ENCODE measurements around the gene ANLN.
"Not testable (repeated sequence)": the region's sequence is repeated elsewhere in the genome, so short reads cannot be mapped to it uniquely, and the experiment has no call there.

ANLN gene

DNA sequence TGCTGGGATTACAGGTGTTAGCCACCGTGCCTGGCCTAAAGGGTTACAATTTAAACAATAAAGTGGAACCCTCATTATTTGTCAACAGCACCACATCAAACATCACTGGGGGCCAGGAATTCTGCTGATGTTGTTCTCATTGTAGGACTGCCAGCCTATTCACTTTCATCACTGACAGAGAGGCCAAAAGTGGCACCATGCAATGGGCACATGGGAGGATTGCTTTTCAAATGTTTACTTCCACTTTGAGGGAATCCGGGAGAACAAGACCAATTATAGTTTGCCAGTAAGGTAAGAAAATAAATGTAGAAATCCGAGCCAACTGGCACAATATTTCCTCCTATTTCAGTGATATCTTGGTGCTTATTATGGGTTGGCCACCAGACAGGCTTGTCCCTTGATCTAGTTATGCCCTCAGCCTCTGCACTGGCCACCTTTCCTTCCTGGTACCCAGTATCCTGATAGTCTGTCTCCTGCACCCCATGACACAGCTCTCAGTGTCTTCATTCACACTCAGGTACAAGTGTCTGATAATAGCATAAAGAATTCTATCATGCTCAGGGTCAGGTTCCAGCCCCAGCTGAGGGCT is 82.6 kb downstream of the ANLN start:
- H3K27ac Mint-ChIP-seq: no peak overlapping the region
- H3K4me1 Mint-ChIP-seq (ENCODE audit: low read depth): peaks cover 24% of the 10 kb centered on the region
- no peak for DNase-seq (ENCODE audit: low spot score)
- H3K9me3 Mint-ChIP-seq: no peaks in the 10 kb centered on the region
- H3K4me3 Mint-ChIP-seq: no peak overlapping the region
- H3K36me3 Mint-ChIP-seq (ENCODE audit: low read depth): no peaks in the 10 kb centered on the region
- no peaks in the 10 kb centered on the region for H3K27me3 Mint-ChIP-seq (ENCODE audit: low read depth)

GRCh38 chr7:36473454-36474282 is 84.0 kb downstream of the ANLN start:
- Mint-ChIP-seq H3K4me1 (ENCODE audit: low read depth) (peaks cover 24% of the 10 kb centered on the region), H3K27ac (peak overlapping the region; percentile 37), H3K27me3 (ENCODE audit: low read depth) (no peaks in the 10 kb centered on the region), H3K4me3 (no peak overlapping the region), H3K9me3 (peaks cover under 1% of the 10 kb centered on the region), H3K36me3 (ENCODE audit: low read depth) (no peaks in the 10 kb centered on the region)
- DNase-seq (ENCODE audit: low spot score): no peak

- Mint-ChIP-seq H3K27me3 (ENCODE audit: low read depth) (no peaks in the 10 kb centered on the region), H3K4me1 (ENCODE audit: low read depth) (peaks cover 24% of the 10 kb centered on the region), H3K9me3 (peaks cover 8% of the 10 kb centered on the region), H3K36me3 (ENCODE audit: low read depth) (no peaks in the 10 kb centered on the region), H3K27ac (peak overlapping the region; percentile 54), H3K4me3 (peak overlapping the region; percentile 30)
- DNase-seq (ENCODE audit: low spot score): peak; percentile 13
Observed at GRCh38 chr7:36474283-36475010, 84.8 kb downstream of the ANLN start.

- peak overlapping the region; percentile 30 for H3K4me3 Mint-ChIP-seq
- H3K27ac Mint-ChIP-seq: no peak overlapping the region
- peaks cover 5% of the 10 kb centered on the region for H3K36me3 Mint-ChIP-seq (ENCODE audit: low read depth)
- no peaks in the 10 kb centered on the region for H3K27me3 Mint-ChIP-seq (ENCODE audit: low read depth)
- peaks cover 13% of the 10 kb centered on the region for H3K9me3 Mint-ChIP-seq
- DNase-seq (ENCODE audit: low spot score): no peak
- peaks cover 22% of the 10 kb centered on the region for H3K4me1 Mint-ChIP-seq (ENCODE audit: low read depth)
Observed at GRCh38 chr7:36475011-36475342, 85.3 kb downstream of the ANLN start.

- H3K4me3 Mint-ChIP-seq: no peak overlapping the region
Observed at GRCh38 chr7:36475381-36475780, 85.7 kb downstream of the ANLN start.

DNA sequence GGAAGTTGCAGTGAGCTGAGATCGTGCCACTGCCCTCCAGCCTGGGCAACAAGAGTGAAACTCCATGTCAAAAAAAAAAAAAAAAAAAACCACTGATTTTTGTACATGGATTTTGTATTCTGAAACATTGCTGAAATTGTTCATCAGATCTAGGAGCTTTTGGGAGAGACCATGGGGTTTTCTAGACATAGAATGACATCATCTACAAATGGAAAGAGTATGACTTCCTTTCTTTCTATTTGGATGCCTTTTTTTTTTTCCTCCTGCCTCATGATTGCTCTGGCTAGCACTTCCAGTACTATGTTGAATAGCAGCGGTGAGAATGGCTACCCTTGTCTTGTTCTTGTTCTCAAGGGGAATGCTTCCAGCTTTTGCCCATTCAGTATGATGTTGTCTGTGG is 89.1 kb downstream of the ANLN start:
- H3K27ac Mint-ChIP-seq: no peak overlapping the region
- no peak for DNase-seq (ENCODE audit: low spot score)
- H3K9me3 Mint-ChIP-seq: peaks cover 31% of the 10 kb centered on the region
- H3K4me1 Mint-ChIP-seq (ENCODE audit: low read depth): peaks cover 15% of the 10 kb centered on the region
- H3K4me3 Mint-ChIP-seq: no peak overlapping the region
- peaks cover 9% of the 10 kb centered on the region for H3K36me3 Mint-ChIP-seq (ENCODE audit: low read depth)
- H3K27me3 Mint-ChIP-seq (ENCODE audit: low read depth): no peaks in the 10 kb centered on the region

More at GRCh38 chr7:36475381-36475780, 85.7 kb downstream of the ANLN start:
- Mint-ChIP-seq H3K27me3 (ENCODE audit: low read depth) (no peaks in the 10 kb centered on the region), H3K4me1 (ENCODE audit: low read depth) (peaks cover 19% of the 10 kb centered on the region), H3K27ac (no peak overlapping the region), H3K36me3 (ENCODE audit: low read depth) (peaks cover 6% of the 10 kb centered on the region), H3K9me3 (peaks cover 17% of the 10 kb centered on the region)
- DNase-seq (ENCODE audit: low spot score): peak; percentile 25

DNA sequence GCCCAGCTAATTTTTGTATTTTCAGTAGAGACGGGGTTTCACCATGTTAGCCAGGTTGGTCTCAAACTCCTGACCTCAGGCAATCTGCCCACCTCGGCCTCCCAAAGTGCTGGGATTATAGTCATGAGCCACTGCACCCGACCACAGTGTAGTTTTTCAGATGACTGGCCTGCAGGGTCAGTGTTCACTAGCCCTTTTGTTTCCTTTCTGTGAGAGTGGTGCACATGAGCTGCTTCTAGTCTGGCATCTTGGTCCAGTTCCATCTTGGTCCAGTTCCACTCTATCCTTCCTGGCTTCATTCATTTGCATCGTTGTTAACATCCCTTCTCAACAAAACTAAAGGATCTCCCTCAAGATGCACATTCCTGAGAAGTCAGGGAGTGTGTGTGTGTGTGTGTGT is 94.2 kb downstream of the ANLN start:
- Mint-ChIP-seq H3K9me3 (peaks cover 32% of the 10 kb centered on the region), H3K36me3 (ENCODE audit: low read depth) (peaks cover 11% of the 10 kb centered on the region)
- not testable (repeated sequence) for H3K4me1 Mint-ChIP-seq (ENCODE audit: low read depth); H3K4me3 Mint-ChIP-seq; H3K27ac Mint-ChIP-seq; H3K27me3 Mint-ChIP-seq (ENCODE audit: low read depth); DNase-seq (ENCODE audit: low spot score)

GRCh38 chr7:36484265-36484664 is 94.6 kb downstream of the ANLN start:
- H3K4me1 Mint-ChIP-seq (ENCODE audit: low read depth): peaks cover 6% of the 10 kb centered on the region
- peaks cover 11% of the 10 kb centered on the region for H3K36me3 Mint-ChIP-seq (ENCODE audit: low read depth)
- no peak for DNase-seq (ENCODE audit: low spot score)
- H3K27me3 Mint-ChIP-seq (ENCODE audit: low read depth): no peaks in the 10 kb centered on the region
- no peak overlapping the region for H3K27ac Mint-ChIP-seq
- peaks cover 28% of the 10 kb centered on the region for H3K9me3 Mint-ChIP-seq
- no peak overlapping the region for H3K4me3 Mint-ChIP-seq

- Mint-ChIP-seq H3K27me3 (ENCODE audit: low read depth) (peaks cover 2% of the 10 kb centered on the region), H3K4me3 (no peak overlapping the region), H3K27ac (no peak overlapping the region), H3K36me3 (ENCODE audit: low read depth) (peaks cover 5% of the 10 kb centered on the region), H3K9me3 (peaks cover 9% of the 10 kb centered on the region), H3K4me1 (ENCODE audit: low read depth) (peaks cover 6% of the 10 kb centered on the region)
- DNase-seq (ENCODE audit: low spot score): no peak
Observed at GRCh38 chr7:36486336-36486735, 96.7 kb downstream of the ANLN start.

- peak; percentile 19 for DNase-seq (ENCODE audit: low spot score)
- Mint-ChIP-seq H3K4me3 (no peak overlapping the region), H3K27ac (no peak overlapping the region), H3K4me1 (ENCODE audit: low read depth) (peaks cover 6% of the 10 kb centered on the region), H3K9me3 (peaks cover 3% of the 10 kb centered on the region), H3K27me3 (ENCODE audit: low read depth) (peaks cover 2% of the 10 kb centered on the region), H3K36me3 (ENCODE audit: low read depth) (peaks cover 2% of the 10 kb centered on the region)
Observed at GRCh38 chr7:36487756-36488336, 98.2 kb downstream of the ANLN start.

GRCh38 chr7:36488672-36489071 is 99.0 kb downstream of the ANLN start:
- H3K27me3 Mint-ChIP-seq (ENCODE audit: low read depth); H3K4me1 Mint-ChIP-seq (ENCODE audit: low read depth); H3K9me3 Mint-ChIP-seq; H3K27ac Mint-ChIP-seq; H3K4me3 Mint-ChIP-seq; H3K36me3 Mint-ChIP-seq (ENCODE audit: low read depth); DNase-seq (ENCODE audit: low spot score): not testable (repeated sequence)

DNA sequence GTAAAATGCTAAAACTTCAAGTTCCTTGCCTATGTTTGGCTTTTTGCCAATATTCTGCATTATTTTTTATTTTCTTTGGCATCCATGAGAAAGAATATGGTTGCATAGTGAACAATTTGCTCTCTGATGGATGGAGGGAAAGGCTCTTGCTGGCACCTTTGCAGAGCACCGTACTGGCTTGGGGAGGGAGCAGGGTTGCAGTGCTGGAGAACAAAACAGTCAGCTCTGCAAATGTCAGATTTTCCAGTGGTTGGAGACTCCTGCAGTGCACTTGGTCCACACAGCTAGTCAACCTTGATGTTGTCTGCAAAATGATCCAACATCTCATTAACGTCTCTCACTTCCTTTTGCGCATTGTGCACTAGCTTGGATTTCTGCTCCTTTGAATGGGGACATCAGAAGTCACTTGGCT is 100.8 kb downstream of the ANLN start:
- DNase-seq (ENCODE audit: low spot score): no peak
- Mint-ChIP-seq H3K27me3 (ENCODE audit: low read depth) (peaks cover 4% of the 10 kb centered on the region), H3K36me3 (ENCODE audit: low read depth) (peaks cover 2% of the 10 kb centered on the region), H3K9me3 (peaks cover 3% of the 10 kb centered on the region), H3K27ac (no peak overlapping the region), H3K4me1 (ENCODE audit: low read depth) (peaks cover 4% of the 10 kb centered on the region), H3K4me3 (no peak overlapping the region)

DNA sequence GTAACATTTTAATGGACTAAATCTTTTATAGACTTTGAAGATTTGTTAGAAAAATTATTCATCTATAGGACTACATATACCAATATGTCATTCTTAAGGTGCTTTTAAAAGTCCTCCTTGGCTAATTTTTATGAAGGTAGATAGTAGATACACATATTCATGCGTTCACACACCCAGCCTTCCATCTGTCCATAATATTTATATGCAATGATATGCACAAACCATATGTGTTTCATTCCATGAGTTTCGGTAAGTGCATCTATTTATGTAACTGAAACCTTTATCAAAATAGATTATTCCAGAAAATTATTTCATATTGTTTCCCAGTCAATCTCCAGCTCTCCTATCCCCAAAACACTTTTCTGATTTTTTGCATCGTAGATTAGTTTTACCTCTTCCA is 101.7 kb downstream of the ANLN start:
- Mint-ChIP-seq H3K27ac (no peak overlapping the region), H3K9me3 (peaks cover 3% of the 10 kb centered on the region), H3K4me3 (no peak overlapping the region), H3K27me3 (ENCODE audit: low read depth) (peaks cover 8% of the 10 kb centered on the region), H3K4me1 (ENCODE audit: low read depth) (peaks cover 4% of the 10 kb centered on the region), H3K36me3 (ENCODE audit: low read depth) (peaks cover 2% of the 10 kb centered on the region)
- DNase-seq (ENCODE audit: low spot score): no peak

DNA sequence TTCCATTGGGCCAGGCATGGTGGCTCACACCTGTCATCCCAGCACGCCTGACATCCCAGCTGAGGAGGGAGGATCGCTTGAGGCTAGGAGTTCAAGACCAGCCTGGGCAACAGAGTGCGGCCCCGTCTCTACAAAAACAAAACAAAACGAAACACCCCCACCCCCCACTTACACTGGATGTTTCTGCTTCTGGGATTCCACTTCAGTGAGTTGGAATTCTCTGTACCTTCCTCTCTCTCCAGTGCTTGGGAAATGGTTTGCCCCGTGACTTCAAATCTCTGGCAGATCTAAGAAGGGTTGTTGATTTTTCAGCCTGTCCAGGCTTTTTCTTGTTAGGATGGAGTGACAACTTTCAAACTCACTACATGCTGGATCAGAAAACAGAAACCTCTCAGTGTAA is 106.9 kb downstream of the ANLN start:
- no peak overlapping the region for H3K4me3 Mint-ChIP-seq
- DNase-seq (ENCODE audit: low spot score): no peak
- H3K36me3 Mint-ChIP-seq (ENCODE audit: low read depth): no peaks in the 10 kb centered on the region
- no peaks in the 10 kb centered on the region for H3K4me1 Mint-ChIP-seq (ENCODE audit: low read depth)
- no peaks in the 10 kb centered on the region for H3K9me3 Mint-ChIP-seq
- no peak overlapping the region for H3K27ac Mint-ChIP-seq
- H3K27me3 Mint-ChIP-seq (ENCODE audit: low read depth): peaks cover 6% of the 10 kb centered on the region

Measured in T-helper 2 cell treated with Interferon-gamma antibody and Interleukin-4, amounts not matched to agents 5 μg/mL and 100 μg/mL, for 36 hours (primary cell).